HepG2 (cell line): ENCODE measurements around the gene NRN1L. TPM values are rescaled to one million over a fixed set of nuclear protein-coding genes. Genes with fewer than 3 reads are reported as not detected.

ENCODE experiments used
- BATF2 ChIP-seq: sonication (generic); formaldehyde crosslinking; IDR thresholded peaks from 2 replicates; pipeline ENCODE4 v1.8.0; 2022; ENCODE audit warnings: mild to moderate bottlenecking, missing genetic modification reagents, moderate library complexity
- GATAD2A ChIP-seq: IDR thresholded peaks from 2 replicates; pipeline ENCODE4 v1.6.1; 2016
- HDAC1 ChIP-seq: sonication (generic); formaldehyde crosslinking; IDR thresholded peaks from 2 replicates; pipeline ENCODE4 v1.5.1; 2020; ENCODE audit warnings: mild to moderate bottlenecking, missing genetic modification reagents
- HNF1B ChIP-seq: sonication (generic); formaldehyde crosslinking; IDR thresholded peaks from 2 replicates; pipeline ENCODE4 v1.5.1; 2020; ENCODE audit warnings: mild to moderate bottlenecking, moderate library complexity, missing genetic modification reagents
- IRF2 ChIP-seq: IDR thresholded peaks from 2 replicates; pipeline ENCODE4 v1.6.1; 2018; ENCODE audit warnings: missing genetic modification reagents, missing compliant biosample characterization
- ISL2 ChIP-seq: sonication (generic); formaldehyde crosslinking; IDR thresholded peaks from 2 replicates; pipeline ENCODE4 v1.5.0; 2020; ENCODE audit warnings: missing genetic modification reagents
- JDP2 ChIP-seq: sonication (generic); formaldehyde crosslinking; IDR thresholded peaks from 2 replicates; pipeline ENCODE4 v1.8.1; 2022; ENCODE audit warnings: missing genetic modification reagents, borderline replicate concordance
- MTA1 ChIP-seq: sonication (generic); formaldehyde crosslinking; IDR thresholded peaks from 2 replicates; pipeline ENCODE4 v1.4.0; 2020; ENCODE audit warnings: missing genetic modification reagents, mild to moderate bottlenecking, borderline replicate concordance
- PHF20 ChIP-seq: sonication (generic); formaldehyde crosslinking; IDR thresholded peaks from 2 replicates; pipeline ENCODE4 v1.5.0; 2020; ENCODE audit warnings: mild to moderate bottlenecking, missing genetic modification reagents
- PHF21A ChIP-seq: sonication (generic); formaldehyde crosslinking; IDR thresholded peaks from 2 replicates; pipeline ENCODE4 v1.5.0; 2020; ENCODE audit warnings: mild to moderate bottlenecking, missing genetic modification reagents
- SNAPC5 ChIP-seq: sonication (generic); formaldehyde crosslinking; IDR thresholded peaks from 2 replicates; pipeline ENCODE4 v1.8.1; 2023; ENCODE audit warnings: mild to moderate bottlenecking, missing genetic modification reagents, borderline replicate concordance
- STAG1 ChIP-seq: sonication (generic); formaldehyde crosslinking; IDR thresholded peaks from 2 replicates; pipeline ENCODE4 v1.4.0; 2020; ENCODE audit warnings: missing genetic modification reagents
- TMF1 ChIP-seq: sonication (generic); formaldehyde crosslinking; IDR thresholded peaks from 2 replicates; pipeline ENCODE4 v1.8.1; 2022; ENCODE audit warnings: low read depth, missing genetic modification reagents
- UBTF ChIP-seq: sonication (generic); formaldehyde crosslinking; IDR thresholded peaks from 2 replicates; pipeline ENCODE4 v1.4.0; 2020; ENCODE audit warnings: mild to moderate bottlenecking, missing genetic modification reagents
- ZBTB21 ChIP-seq: sonication (generic); formaldehyde crosslinking; IDR thresholded peaks from 2 replicates; pipeline ENCODE4 v1.4.0; 2020; ENCODE audit warnings: missing genetic modification reagents
- ZNF225 ChIP-seq: sonication (generic); formaldehyde crosslinking; IDR thresholded peaks from 2 replicates; pipeline ENCODE4 v1.4.0; 2020; ENCODE audit warnings: mild to moderate bottlenecking, missing genetic modification reagents
- ZNF253 ChIP-seq: sonication (generic); formaldehyde crosslinking; IDR thresholded peaks from 2 replicates; pipeline ENCODE4 v1.8.0; 2022; ENCODE audit warnings: mild to moderate bottlenecking, missing genetic modification reagents, borderline replicate concordance
- ZNF343 ChIP-seq: sonication (generic); formaldehyde crosslinking; IDR thresholded peaks from 2 replicates; pipeline ENCODE4 v1.4.0; 2020; ENCODE audit warnings: mild to moderate bottlenecking, missing genetic modification reagents
- ZNF784 ChIP-seq: sonication (generic); formaldehyde crosslinking; IDR thresholded peaks from 2 replicates; pipeline ENCODE4 v1.5.1; 2020; ENCODE audit warnings: missing genetic modification reagents, mild to moderate bottlenecking, borderline replicate concordance
- ZXDC ChIP-seq: sonication (generic); formaldehyde crosslinking; IDR thresholded peaks from 2 replicates; pipeline ENCODE4 v1.5.0; 2020; ENCODE audit warnings: mild to moderate bottlenecking, missing genetic modification reagents
- polyA plus RNA-seq, 8 experiments: library from polyadenylated mRNA; depleted of rRNA in 3 of 8; stranded (reverse) in 7 of 8; unstranded in 1 of 8; fragments of >200 nt; fragmentation: Illumina TruSeq in 4 of 8; extraction: Trizol in 4 of 8; gene quantifications; 2 replicates each; pipeline versions ENCODE4 v1.2.1 to v1.2.3, GENCODE V29; 2011 to 2016; ENCODE audit warnings: low read depth in 4 of 8, missing spikeins in 1 of 8, mixed read lengths in 1 of 8; ENCODE audit not compliant: insufficient read depth in 1 of 8
- total RNA-seq, 5 experiments: library from RNA; depleted of rRNA; stranded (reverse); fragments of >200 nt; fragmentation: Illumina TruSeq; extraction: Trizol; gene quantifications; 2 replicates each; pipeline ENCODE4 v1.2.3, GENCODE V29; 2016; ENCODE audit warnings: low read depth in 1 of 5

NRN1L gene
- total and polyA plus RNA-seq, 2 of the 13 experiments (the other 11 are each of a cell fraction or from before 2014, with no cell fraction given), result 0.53 to 1.2 TPM

- TF ChIP-seq ZNF225 (peak; percentile 22; the same call in 1 of the 2 replicates), IRF2 (CRISPR knock-in tag) (no peak), MTA1 (CRISPR knock-in tag) (peak; percentile 79; the same call in 1 of the 2 replicates), ZNF343 (peak; percentile 25; the same call in 1 of the 2 replicates), HDAC1 (CRISPR knock-in tag) (peak; percentile 70; the same call in 1 of the 2 replicates), ISL2 (peak; percentile 17; the same call in 1 of the 2 replicates), SNAPC5 (0 out of 2 replicates have a peak, but pooled peaks have one; percentile 3), ZBTB21 (CRISPR knock-in tag) (no peak), JDP2 (CRISPR knock-in tag) (peak; percentile 59; the same call in 1 of the 2 replicates), TMF1 (CRISPR knock-in tag) (peak; percentile 12; the same call in 1 of the 2 replicates), ZNF253 (peak; percentile 71; the same call in 1 of the 2 replicates), PHF20 (CRISPR knock-in tag) (no peak), STAG1 (CRISPR knock-in tag) (peak; percentile 49), ZXDC (CRISPR knock-in tag) (0 out of 2 replicates have a peak, but pooled peaks have one; percentile 31), GATAD2A (CRISPR knock-in tag) (peak; percentile 11; the same call in 1 of the 2 replicates), BATF2 (CRISPR knock-in tag) (0 out of 2 replicates have a peak, but pooled peaks have one; percentile 69), HNF1B (peak; percentile 50; the same call in 1 of the 2 replicates), PHF21A (peak; percentile 33; the same call in 1 of the 2 replicates), ZNF784 (CRISPR knock-in tag) (peak; percentile 96), UBTF (peak; percentile 95)
These were observed 42.0 kb upstream of the NRN1L start (continued) for GRCh38 chr16:67842509-67843342.
